NCI-H1417 (cell line): ENCODE results near the gene COX4I2.
A peak's percentile ranks its signal among the peaks of the same experiment; 100 is the strongest.

ENCODE experiments used
- DNase-seq, 3 experiments: peaks; one replicate each; lab custom pipeline; 2025; lab: John Stamatoyannopoulos, UW

The COX4I2 gene

GRCh38 chr20:31677553-31678260 is 40.0 kb downstream of the COX4I2 start:
- DNase-seq = no peak

- DNase-seq = no peak
Observed at GRCh38 chr20:31678389-31679356, 41.0 kb downstream of the COX4I2 start.

DNA sequence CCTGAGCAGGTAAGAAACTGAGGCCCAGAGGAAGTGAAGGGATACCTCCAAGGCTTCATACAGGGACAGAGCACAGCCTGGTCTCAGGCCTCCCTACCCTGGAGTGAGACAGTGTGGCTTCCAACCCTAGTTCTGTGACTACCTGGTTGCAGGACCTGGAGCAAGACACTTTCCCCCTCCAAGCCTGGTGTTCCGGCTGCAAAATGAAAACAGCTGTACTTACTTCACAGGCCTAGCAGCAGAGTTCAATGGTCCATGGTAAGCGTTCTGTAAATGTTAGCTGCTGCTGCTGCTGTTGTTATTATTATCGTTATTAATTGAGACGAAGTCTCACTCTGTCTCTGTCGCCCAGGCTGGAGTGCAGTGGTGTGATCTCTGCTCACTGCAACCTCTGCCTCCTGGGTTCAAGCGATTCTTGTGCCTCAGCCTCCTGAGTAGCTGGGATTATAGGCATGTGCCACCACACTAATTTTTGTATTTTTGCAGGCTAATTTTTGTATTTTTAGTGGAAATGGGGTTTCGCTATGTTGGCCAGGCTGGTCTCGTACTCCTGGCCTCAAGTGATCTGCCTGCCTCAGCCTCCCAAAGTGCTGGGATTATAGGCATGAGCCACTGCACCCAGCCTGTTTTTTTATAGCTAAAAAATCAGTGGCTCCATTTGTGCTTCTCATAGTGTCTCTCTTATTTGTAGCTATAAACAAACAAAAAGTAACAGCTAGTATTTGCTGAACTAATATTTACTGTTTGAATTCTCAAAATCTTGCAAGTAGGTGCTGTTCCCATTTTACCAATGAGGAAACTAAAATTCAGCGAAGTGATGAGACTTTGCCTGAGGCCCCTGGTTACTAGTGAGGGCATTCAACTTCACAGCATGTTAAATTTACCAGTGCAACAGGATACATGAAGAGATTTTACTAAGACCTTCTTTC is 41.9 kb downstream of the COX4I2 start:
- DNase-seq = peak in 1 of 3 experiments; percentile 21

DNA sequence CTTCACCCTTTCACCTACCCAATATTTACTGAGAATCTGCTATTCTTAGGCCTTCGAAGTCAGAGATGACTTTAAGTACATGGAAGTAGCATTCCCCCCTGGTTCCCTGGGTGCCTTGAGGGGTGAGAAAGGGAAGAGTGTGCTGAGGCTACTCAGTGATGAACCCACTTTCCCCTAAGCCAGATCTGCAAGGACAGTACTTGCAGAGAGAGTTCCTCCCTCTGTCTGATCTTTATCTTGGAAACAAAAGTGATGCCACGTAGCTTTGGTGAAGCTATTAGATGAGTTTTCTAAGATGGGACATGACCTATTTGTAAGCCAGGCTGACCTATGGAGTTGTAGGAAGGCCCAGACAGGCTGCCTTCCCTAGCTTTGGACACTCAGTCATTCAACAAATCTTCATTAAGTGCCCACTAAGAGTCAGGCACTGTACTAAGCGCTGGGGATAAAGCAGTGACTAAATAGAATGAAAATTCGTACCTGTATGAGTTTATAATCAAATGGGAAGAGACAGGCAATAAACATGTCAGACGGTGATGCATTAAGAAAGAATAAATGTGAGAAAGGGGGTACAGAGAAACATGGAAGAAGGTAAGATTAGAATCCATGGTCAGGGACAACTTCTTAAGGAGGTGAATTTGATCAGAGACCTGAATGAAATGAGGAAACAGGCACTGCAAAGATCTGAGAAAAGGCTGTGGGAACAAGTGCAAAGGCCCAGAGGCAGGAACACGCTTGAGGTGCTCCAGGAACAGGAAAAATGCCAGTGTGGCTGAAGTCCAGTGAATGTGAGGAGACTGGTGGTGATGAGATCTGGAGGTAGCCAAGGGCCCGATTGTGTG is 42.8 kb downstream of the COX4I2 start:
- DNase-seq = no peak

GRCh38 chr20:31681128-31681727 is 43.5 kb downstream of the COX4I2 start:
- no peak for DNase-seq

GRCh38 chr20:31681769-31682168 is 44.1 kb downstream of the COX4I2 start:
- no peak for DNase-seq

DNA sequence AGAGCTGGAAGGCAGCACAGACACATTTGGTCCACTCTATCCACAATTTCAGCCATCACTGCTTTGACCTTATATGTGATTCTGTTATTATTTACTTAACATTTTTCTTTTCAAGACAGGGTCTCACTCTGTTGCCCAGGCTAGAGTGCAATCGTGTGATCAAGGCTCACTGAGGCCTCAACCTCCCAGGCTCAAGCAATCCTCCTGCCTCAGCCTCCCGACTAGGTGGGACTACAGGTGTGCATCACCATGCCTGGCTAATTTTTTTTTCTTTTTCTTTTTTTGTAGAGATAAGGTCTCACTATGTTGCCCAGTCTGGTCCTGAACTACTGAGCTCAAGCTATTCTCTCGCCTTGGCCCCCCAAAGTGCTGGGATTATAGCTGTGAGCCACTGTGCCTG is 44.6 kb downstream of the COX4I2 start:
- no peak for DNase-seq

DNA sequence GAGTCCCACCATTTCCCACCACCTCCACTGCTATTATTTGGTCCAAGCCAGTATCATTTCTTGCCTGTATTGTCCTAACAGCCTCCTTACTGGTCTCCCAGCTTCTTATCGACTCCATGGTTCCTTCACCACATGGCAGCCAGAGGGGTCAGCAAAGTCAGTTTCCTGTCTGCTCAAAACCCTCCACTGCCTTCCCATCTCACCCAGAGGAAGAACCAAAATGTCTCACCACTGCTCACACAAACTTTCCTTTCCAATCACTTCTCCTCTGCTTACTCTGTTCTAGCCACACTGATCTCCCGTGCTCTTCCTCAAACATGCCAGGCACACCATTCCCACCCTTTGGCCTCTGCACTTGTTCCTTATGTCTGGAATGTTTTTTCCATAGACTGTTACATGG is 45.2 kb downstream of the COX4I2 start:
- DNase-seq = no peak

GRCh38 chr20:31684153-31685015 is 46.7 kb downstream of the COX4I2 start:
- peak in 1 of 3 experiments; percentile 62 for DNase-seq

DNA sequence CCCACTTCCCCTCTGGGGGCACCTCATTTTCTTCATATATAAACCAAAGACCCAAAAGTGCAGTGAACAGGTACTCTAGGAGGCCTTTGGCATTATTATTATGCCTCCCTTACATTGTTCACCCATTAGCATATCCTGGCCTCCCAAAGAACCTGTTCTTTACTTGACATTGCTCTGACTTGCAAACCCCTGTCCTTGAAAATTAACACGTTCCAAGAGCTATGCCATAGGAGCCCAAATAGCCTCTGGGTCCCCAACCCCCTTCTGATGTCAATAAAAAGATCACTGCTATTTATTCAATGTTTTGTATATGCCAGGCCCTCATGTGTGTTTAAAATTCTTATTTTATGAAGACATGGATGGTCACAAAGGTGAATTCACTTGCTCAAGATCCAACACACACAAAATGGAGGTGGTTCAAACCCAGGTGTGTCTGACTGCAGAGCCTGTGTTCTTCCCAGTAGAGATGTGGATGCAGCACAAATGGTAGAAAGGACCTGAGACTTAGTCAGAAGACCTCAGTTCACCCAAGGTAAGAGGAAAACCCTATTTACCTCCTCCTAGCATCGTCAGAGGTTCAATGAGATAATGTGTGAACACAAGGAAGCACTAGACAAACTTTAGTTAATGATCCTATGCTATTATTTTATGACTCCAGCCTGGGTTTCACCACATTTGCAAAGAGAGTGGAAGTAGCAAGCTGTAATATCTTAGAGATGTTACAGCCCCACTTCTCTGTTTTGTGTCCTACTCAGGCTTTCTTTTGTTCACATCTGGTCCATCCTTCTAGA is 48.3 kb downstream of the COX4I2 start:
- no peak for DNase-seq

- DNase-seq = no peak
Observed at GRCh38 chr20:31687777-31688176, 50.1 kb downstream of the COX4I2 start.

GRCh38 chr20:31689141-31689540 is 51.4 kb downstream of the COX4I2 start:
- DNase-seq = no peak

DNA sequence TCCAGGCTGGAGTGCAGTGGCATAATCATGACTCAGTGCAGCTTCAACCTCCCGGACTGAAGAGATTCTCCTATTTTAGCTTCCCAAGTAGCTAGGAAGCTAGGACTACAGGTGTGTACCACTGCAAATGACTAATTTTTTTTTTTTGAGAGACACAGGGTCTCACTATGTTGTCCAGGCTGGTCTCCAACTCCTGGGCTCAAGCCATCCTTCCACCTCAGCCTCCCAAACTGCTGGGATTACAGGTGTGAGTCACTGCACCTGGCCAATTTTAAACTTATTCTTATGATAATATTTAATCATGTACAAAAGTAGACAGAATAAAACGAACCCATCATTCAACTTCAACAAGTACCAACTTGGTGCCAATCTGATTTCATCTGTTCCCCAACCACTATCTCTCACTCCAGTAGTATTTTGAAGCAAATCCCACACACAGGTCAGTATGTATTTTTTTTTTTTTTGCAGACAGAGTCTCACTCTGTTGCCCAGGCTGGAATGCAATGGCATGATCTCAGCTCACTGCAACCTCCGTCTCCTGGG is 52.5 kb downstream of the COX4I2 start:
- DNase-seq = no peak

DNA sequence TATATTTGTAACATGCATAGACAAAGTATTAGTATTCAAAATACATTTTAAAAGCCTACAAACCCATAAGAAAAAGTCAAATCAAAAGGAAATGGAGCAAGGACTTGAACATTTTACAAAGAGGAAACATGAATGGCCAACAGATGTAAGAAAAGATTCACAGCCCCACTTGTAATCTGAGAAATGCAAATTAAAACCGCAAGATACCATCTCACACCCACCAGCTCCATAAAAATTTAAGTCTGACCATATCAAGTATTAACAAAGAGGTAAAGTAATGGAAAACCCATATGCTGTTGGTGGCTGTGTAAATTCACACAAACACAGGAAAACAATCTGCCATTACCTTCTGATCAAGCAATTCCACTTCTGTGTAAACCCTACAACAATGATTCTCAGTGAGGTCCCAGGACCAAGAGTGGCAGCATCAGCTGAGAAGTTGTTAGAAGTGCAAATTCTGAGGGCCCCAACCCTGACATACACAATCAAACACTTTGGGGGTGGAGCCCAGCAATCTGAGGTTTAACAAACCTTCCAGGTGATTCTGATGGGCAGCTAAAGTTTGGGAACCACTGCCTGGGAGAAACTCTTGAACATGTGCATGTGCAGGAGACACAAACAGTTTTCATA is 54.0 kb downstream of the COX4I2 start:
- no peak for DNase-seq

DNA sequence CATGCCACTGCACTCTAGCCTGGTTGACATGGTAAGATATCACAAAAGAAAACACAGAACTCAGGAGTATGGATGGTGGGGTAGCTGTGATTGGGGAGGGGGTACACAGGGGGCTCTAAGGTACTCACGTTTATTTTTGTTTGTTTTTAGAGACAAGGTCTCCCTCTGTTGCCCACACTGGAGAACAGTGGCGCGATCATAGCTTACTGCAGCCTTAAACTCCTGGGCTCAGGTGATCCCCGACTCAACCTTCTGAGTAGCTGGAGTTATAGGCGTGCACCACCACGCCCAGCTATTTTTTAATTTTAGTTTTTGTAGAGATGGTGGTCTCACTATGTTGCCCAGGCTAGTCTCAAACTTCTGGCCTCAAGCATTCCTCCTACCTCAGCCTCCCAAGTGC is 55.7 kb downstream of the COX4I2 start:
- DNase-seq = no peak

DNA sequence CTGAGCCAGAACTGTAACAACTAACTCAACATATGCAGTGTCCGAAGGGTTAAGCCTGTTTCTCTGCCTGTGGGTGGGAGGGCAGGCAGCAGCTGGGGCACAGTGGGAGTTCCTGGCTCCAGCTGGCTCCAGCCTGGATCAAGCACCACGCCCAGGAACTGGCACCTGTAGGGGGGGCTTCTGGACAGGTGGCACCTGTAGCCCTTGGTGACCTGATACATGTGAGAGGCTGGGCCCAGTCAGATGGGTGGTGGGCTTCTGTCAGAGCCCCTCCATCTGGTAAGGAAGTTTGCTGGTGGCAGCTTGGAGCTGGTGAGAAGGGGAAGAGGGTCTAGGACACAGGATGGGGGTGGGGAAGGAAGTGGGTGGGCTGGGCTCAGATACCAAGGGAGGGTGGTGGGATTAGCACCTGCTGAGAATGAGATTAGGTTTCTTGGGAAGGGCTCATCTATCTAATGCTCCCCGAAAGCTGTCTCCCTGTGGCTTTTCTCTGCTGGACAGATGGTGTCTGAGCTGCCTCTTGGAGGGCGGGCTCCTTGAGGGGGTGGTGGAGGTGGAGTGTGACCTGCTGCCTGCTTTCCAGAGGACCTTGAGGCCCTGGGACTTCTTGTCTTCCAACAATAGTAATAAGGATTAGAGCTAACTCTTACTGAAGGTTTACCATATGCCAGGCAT is 56.4 kb downstream of the COX4I2 start:
- DNase-seq = peak; percentile 17 to 84 (median 74)
